Panc1 (cell line): ENCODE results near the gene AKAP11. TPM values are rescaled to one million over a fixed set of nuclear protein-coding genes. Genes with fewer than 3 reads are reported as not detected.

Source experiments
- ATAC-seq: fragments of 200-7000 bp; cut with Tn5 transposase; 2 replicates; pipeline ENCODE4 v1.9.1; 2020; ENCODE audit warnings: mild to moderate bottlenecking, moderate library complexity
- BruUV-seq: library from RNA; stranded (reverse); fragments of 400-500 nt; replicated peaks from 2 replicates; lab custom pipeline; 2021; lab: Mats Ljungman, UMichigan
- CTCF ChIA-PET: fragments of 300-600 bp; sonication (Branson Sonifier 250); formaldehyde crosslinking; loops from one replicate; lab custom pipeline; 2022; ENCODE audit warnings: antibody characterized with exemption; lab: Charles Lee
- POLR2A ChIA-PET: fragments of 300-600 bp; sonication (Branson Sonifier 250); formaldehyde crosslinking; loops from one replicate; lab custom pipeline; 2022; ENCODE audit warnings: antibody characterized with exemption; lab: Charles Lee
- DNase-seq: peaks from one replicate; pipeline ENCODE4 v3.0.0-alpha.2; 2010; ENCODE audit warnings: low read depth, low spot score
- H3K27ac ChIP-seq: 2 replicates; pipeline ENCODE4 v1.5.1; 2011; ENCODE audit warnings: mild to moderate bottlenecking, low read length, inconsistent platforms
- H3K27me3 ChIP-seq: fragments of 200-500 bp; sonication (Bioruptor generic); 2 replicates; pipeline ENCODE4 v1.6.0; 2014; ENCODE audit warnings: low read length, inconsistent platforms; ENCODE audit not compliant: control insufficient read depth, insufficient read depth
- H3K36me3 ChIP-seq: fragments of 200-500 bp; sonication (Bioruptor generic); 2 replicates; pipeline ENCODE4 v1.5.1; 2014; ENCODE audit warnings: inconsistent platforms, mild to moderate bottlenecking, low read length, moderate library complexity; ENCODE audit not compliant: control insufficient read depth, insufficient read depth
- H3K4me1 ChIP-seq: 2 replicates; pipeline ENCODE4 v1.5.1; 2011; ENCODE audit warnings: inconsistent platforms, mild to moderate bottlenecking, low read length, moderate library complexity; ENCODE audit not compliant: control insufficient read depth, insufficient read depth
- H3K4me3 ChIP-seq, 2 experiments: 2 replicates each; pipeline ENCODE4 v1.5.1; 2011 to 2012; ENCODE audit warnings: low read depth in 2 of 2, low read length in 2 of 2, mild to moderate bottlenecking in 2 of 2, inconsistent platforms in 1 of 2, moderate library complexity in 1 of 2
- H3K9me3 ChIP-seq: fragments of 200-500 bp; sonication (Bioruptor generic); 2 replicates; pipeline ENCODE4 v1.5.1; 2014; ENCODE audit warnings: low read depth, mild to moderate bottlenecking, inconsistent platforms, low read length, moderate library complexity; ENCODE audit not compliant: control insufficient read depth, insufficient read depth
- CTCF ChIP-seq: fragments of 450-650 bp; IDR thresholded peaks from 2 replicates; pipeline ENCODE4 v1.5.1; 2017; ENCODE audit warnings: mild to moderate bottlenecking
- POLR2AphosphoS5 ChIP-seq: IDR thresholded peaks from 2 replicates; pipeline ENCODE4 v1.6.1; 2012; ENCODE audit warnings: mild to moderate bottlenecking, low read depth, low read length, moderate library complexity
- REST ChIP-seq, 2 experiments: IDR thresholded peaks; 2 replicates each; pipeline ENCODE4 v1.6.1; 2011 to 2012; ENCODE audit warnings: low read depth in 2 of 2, control low read depth in 1 of 2, low read length in 1 of 2, mild to moderate bottlenecking in 1 of 2, moderate library complexity in 1 of 2; ENCODE audit not compliant: insufficient read depth in 1 of 2
- SIN3A ChIP-seq: IDR thresholded peaks from 2 replicates; pipeline ENCODE4 v1.6.1; 2012; ENCODE audit warnings: low read depth, mild to moderate bottlenecking, low read length, moderate library complexity, borderline replicate concordance; ENCODE audit not compliant: insufficient read depth
- TCF7L2 ChIP-seq: IDR thresholded peaks from 2 replicates; pipeline ENCODE4 v1.6.1; 2011; ENCODE audit warnings: mild to moderate bottlenecking, low read depth, low read length, inconsistent platforms
- in situ Hi-C: cut with HindIII; loops from 2 replicates; pipeline ENCODE4 v1.10.0; 2016; ENCODE audit warnings: low sequenced_read_pairs, low pct_unique_long_range_greater_than_20kb
- intact Hi-C: fragments of 100-400 bp; cut with micrococcal nuclease; formaldehyde crosslinking; loops from one replicate; pipeline ENCODE4 v1.10.0; 2022; ENCODE audit not compliant: unreplicated experiment
- total RNA-seq: library from RNA; stranded (reverse); gene quantifications from one replicate; pipeline ENCODE4 v1.2.1, GENCODE V29; 2021; ENCODE audit not compliant: unreplicated experiment

Gene AKAP11
- total RNA-seq, 1 experiment from 2014 or later: 17.8 TPM

GRCh38 chr13:42270857-42271215, 1.1 kb upstream of the AKAP11 start:
- peak overlapping the region; percentile 68 to 72 for H3K4me3 ChIP-seq
- in situ Hi-C loops (no loop called here), intact Hi-C loops (no loop called here)
- ChIA-PET POLR2A (interaction anchor here (0.5 kb wide), 1 partner anchor 596 kb away, joined by 5 read pairs; no protein-coding TSS in a partner anchor), CTCF (interaction anchor here (0.8 kb wide), 1 partner anchor 288 kb away, joined by 3 read pairs; no protein-coding TSS in a partner anchor)
- ATAC-seq (no peak), DNase-seq (no peak)
- peaks cover 7% of the 10 kb centered on the region; the same call in 1 of the 2 replicates for H3K9me3 ChIP-seq
- H3K27ac ChIP-seq: peak overlapping the region; percentile 91
- TF ChIP-seq CTCF (no peak), TCF7L2 (no peak), POLR2AphosphoS5 (no peak), SIN3A (no peak), REST (IDR thresholded peaks at IDR 0.05; ENCODE audit: insufficient read depth in 1 of 2, low read depth in 2 of 2, low read length in 1 of 2) (no peak)
- no peaks in the 10 kb centered on the region for H3K36me3 ChIP-seq
- no peaks in the 10 kb centered on the region; the same call in 1 of the 2 replicates for H3K4me1 ChIP-seq
- TSS peak; percentile 91 for BruUV-seq
- no peaks in the 10 kb centered on the region for H3K27me3 ChIP-seq

- BruUV-seq: no TSS peak
- H3K4me3 ChIP-seq: peak overlapping the region; percentile 68 to 72
- CTCF ChIA-PET: interaction anchor here (0.8 kb wide), 1 partner anchor 287 kb away, joined by 3 read pairs; no protein-coding TSS in a partner anchor
- H3K36me3 ChIP-seq: no peaks in the 10 kb centered on the region
- in situ Hi-C loops (no loop called here), intact Hi-C loops (no loop called here)
- peak overlapping the region; percentile 91 for H3K27ac ChIP-seq
- TF ChIP-seq TCF7L2 (no peak), SIN3A (peak; percentile 72; the same call in 1 of the 2 replicates)
- peak; percentile 95 for ATAC-seq
- peaks cover 7% of the 10 kb centered on the region; the same call in 1 of the 2 replicates for H3K9me3 ChIP-seq
- POLR2A ChIA-PET: interaction anchor here (0.5 to 0.6 kb wide), 2 partner anchors 19 to 595 kb away, joined by 3 to 5 read pairs; no protein-coding TSS in a partner anchor
- no peaks in the 10 kb centered on the region; the same call in 1 of the 2 replicates for H3K4me1 ChIP-seq
- no peaks in the 10 kb centered on the region for H3K27me3 ChIP-seq
- DNase-seq: peak; percentile 67
Measured at GRCh38 chr13:42271337-42272114, 426 bp upstream of the AKAP11 start.

- H3K4me1 ChIP-seq: no peaks in the 10 kb centered on the region; the same call in 1 of the 2 replicates
- ChIA-PET CTCF (no interaction called here), POLR2A (no interaction called here)
- BruUV-seq: no TSS peak
- DNase-seq (no peak), ATAC-seq (no peak)
- H3K36me3 ChIP-seq: no peaks in the 10 kb centered on the region
- H3K4me3 ChIP-seq: peak overlapping the region; percentile 62 to 72
- in situ Hi-C loops (no loop called here), intact Hi-C loops (no loop called here)
- H3K27me3 ChIP-seq: no peaks in the 10 kb centered on the region
- H3K27ac ChIP-seq: peak overlapping the region; percentile 74
- peaks cover 7% of the 10 kb centered on the region; the same call in 1 of the 2 replicates for H3K9me3 ChIP-seq
- TF ChIP-seq TCF7L2 (no peak), CTCF (no peak), SIN3A (no peak), POLR2AphosphoS5 (no peak), REST (IDR thresholded peaks at IDR 0.05; ENCODE audit: insufficient read depth in 1 of 2, low read depth in 2 of 2, low read length in 1 of 2) (no peak)
Measured at GRCh38 chr13:42272804-42273175, 838 bp downstream of the AKAP11 start.
